NCI-H187 (cell line): Measurements from ENCODE around the gene NTF4.
"Not testable (repeated sequence)": the region's sequence is repeated elsewhere in the genome, so short reads cannot be mapped to it uniquely, and the experiment has no call there.

Experiments
- DNase-seq, 2 experiments: peaks; one replicate each; lab custom pipeline; 2025; lab: John Stamatoyannopoulos, UW

The NTF4 gene

GRCh38 chr19:49020931-49021895 is 43.4 kb downstream of the NTF4 start:
- no peak for DNase-seq

- no peak for DNase-seq
Measured at GRCh38 chr19:49020342-49020741, 44.3 kb downstream of the NTF4 start.

GRCh38 chr19:49019242-49019932 is 45.2 kb downstream of the NTF4 start:
- DNase-seq: peak; percentile 50 to 70

GRCh38 chr19:49018388-49019241 is 46.0 kb downstream of the NTF4 start:
- not testable (repeated sequence) for DNase-seq

- no peak for DNase-seq
Measured at GRCh38 chr19:49017666-49018351, 46.8 kb downstream of the NTF4 start.

- no peak for DNase-seq
Measured at GRCh38 chr19:49017041-49017665, 47.5 kb downstream of the NTF4 start, which contains the start of gene LHB. Gene LHB (minus strand): TSS chr19:49017091. CDS start chr19:49017081, 10 bp downstream.

GRCh38 chr19:49016067-49016839 is 48.4 kb downstream of the NTF4 start:
- no peak for DNase-seq

GRCh38 chr19:49014870-49015255 is 49.8 kb downstream of the NTF4 start:
- no peak for DNase-seq

- no peak for DNase-seq
Measured at GRCh38 chr19:49014123-49014869, 50.3 kb downstream of the NTF4 start.

- DNase-seq: no peak
Measured at GRCh38 chr19:49011194-49011593, 53.4 kb downstream of the NTF4 start.
